NCI-H1417 treated with DMSO at 0.1 percent for 48 hours (cell line): ENCODE measurements around the gene RPP21.

ENCODE experiments used
- DNase-seq: peaks from one replicate; lab custom pipeline; 2025; lab: John Stamatoyannopoulos, UW

RPP21 gene

GRCh38 chr6:30378290-30378937 lies 33.5 kb downstream of the RPP21 start:
- DNase-seq: no peak

GRCh38 chr6:30380464-30380863 lies 35.5 kb downstream of the RPP21 start:
- no peak for DNase-seq

- DNase-seq: no peak
These were observed 41.2 kb downstream of the RPP21 start for GRCh38 chr6:30386166-30386565.

- no peak for DNase-seq
These were observed 46.3 kb downstream of the RPP21 start for GRCh38 chr6:30391240-30391639.

DNA sequence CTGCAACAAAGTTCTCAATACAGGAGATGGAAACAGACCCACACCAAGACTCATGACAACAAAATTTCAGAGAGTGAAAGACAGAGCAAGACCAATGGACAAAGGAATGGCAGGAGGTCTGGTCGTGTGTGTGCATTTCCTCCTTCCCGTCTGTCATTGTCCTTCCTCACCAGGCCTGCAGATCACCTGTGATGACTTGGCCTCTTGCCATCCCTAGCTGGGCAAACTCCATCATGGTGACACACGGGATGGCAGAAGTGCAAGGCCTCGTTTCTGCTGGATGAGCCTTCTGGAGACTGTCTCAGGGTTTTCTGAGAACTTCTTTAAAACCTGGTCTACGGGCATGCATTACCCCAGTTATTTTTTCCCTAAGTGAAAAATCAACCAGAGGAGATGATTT lies 49.2 kb downstream of the RPP21 start:
- DNase-seq: no peak
